C4-2B (cell line): Measurements from ENCODE around the gene SLAMF6.

ENCODE experiments used
- H3K27ac ChIP-seq: fragments of 450-650 bp; 2 replicates; pipeline ENCODE4 v1.5.1; 2017
- ZFX ChIP-seq: fragments of 450-650 bp; IDR thresholded peaks from 2 replicates; pipeline ENCODE4 v1.6.1; 2017
- TF ChIP-seq, protein P1 (sequence below): fragments of 450-650 bp; conservative IDR thresholded peaks from 2 replicates; pipeline ENCODE4 v1.5.1; 2017; ENCODE audit warnings: mild to moderate bottlenecking

Gene SLAMF6

DNA sequence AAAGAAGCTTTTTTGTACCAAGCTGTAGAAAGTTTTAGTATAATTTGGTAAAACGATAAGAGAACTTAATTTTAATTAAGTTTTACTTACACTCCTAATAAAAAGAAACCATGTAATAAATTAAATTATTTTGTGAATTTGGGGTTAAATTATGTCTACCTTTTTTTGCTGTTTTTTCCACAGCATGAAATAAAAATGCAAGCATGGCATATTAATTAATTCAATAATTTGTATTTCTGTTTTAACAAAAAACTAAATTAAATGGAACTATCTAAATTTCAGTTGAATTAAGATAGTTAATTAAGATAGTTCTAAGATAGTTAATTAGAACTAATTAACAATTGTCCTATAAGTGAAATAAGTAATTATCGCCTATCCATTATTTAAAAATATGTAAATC lies 83.3 kb downstream of the SLAMF6 start:
- TF ChIP-seq, protein P1, sequence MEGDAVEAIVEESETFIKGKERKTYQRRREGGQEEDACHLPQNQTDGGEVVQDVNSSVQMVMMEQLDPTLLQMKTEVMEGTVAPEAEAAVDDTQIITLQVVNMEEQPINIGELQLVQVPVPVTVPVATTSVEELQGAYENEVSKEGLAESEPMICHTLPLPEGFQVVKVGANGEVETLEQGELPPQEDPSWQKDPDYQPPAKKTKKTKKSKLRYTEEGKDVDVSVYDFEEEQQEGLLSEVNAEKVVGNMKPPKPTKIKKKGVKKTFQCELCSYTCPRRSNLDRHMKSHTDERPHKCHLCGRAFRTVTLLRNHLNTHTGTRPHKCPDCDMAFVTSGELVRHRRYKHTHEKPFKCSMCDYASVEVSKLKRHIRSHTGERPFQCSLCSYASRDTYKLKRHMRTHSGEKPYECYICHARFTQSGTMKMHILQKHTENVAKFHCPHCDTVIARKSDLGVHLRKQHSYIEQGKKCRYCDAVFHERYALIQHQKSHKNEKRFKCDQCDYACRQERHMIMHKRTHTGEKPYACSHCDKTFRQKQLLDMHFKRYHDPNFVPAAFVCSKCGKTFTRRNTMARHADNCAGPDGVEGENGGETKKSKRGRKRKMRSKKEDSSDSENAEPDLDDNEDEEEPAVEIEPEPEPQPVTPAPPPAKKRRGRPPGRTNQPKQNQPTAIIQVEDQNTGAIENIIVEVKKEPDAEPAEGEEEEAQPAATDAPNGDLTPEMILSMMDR = no peak
- no peak for TF ChIP-seq ZFX
- no peak overlapping the region for H3K27ac ChIP-seq

DNA sequence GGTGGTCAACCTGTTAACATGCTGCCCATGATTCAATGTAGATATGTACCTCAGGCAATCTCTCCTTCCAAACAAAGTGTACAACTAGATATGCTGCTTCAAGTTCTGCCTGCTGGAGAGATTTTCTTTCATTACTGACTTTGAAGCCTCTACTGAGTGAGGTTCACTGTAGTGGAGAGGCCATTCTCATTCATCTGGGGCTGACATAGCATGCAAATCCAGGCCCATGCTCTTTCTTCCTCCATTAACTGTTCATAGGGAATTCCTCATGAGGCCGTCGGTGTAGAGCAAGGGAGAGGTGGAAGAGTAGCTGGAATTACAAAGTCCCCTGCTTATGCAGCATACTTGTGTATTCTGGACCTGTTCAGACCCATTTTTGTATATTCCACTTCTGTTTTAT lies 84.1 kb downstream of the SLAMF6 start:
- no peak overlapping the region for H3K27ac ChIP-seq
- no peak for TF ChIP-seq ZFX
- TF ChIP-seq, protein P1 = no peak

DNA sequence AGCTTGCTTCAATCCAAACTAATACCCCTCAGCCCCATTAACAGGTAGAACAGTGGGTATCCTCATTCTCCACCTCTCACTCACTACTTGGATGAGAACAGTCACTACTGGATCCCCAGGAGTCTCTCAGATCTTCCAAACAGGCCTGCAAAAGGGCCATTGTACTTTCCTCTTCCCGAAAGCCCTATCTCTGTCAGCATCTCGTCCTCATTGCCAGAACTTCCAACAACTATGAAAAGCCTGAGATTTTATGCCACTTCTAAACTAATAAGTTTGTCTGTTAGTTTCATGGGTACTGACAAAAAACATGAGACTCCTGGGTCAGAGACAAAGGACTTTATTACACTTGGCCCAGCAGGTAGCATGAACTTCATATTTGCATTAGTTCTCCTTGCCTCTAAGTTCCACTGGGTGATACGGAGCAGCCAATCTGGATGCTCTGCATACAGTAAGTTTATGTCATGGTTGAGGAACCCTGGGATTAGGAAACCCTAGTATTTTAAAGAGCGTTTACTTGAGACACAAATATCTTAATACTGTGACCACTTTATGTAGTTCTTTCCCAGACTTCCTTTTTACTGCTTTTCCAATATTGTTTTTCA lies 84.6 kb downstream of the SLAMF6 start:
- TF ChIP-seq, protein P1 = no peak
- TF ChIP-seq ZFX = no peak
- H3K27ac ChIP-seq = no peak overlapping the region

DNA sequence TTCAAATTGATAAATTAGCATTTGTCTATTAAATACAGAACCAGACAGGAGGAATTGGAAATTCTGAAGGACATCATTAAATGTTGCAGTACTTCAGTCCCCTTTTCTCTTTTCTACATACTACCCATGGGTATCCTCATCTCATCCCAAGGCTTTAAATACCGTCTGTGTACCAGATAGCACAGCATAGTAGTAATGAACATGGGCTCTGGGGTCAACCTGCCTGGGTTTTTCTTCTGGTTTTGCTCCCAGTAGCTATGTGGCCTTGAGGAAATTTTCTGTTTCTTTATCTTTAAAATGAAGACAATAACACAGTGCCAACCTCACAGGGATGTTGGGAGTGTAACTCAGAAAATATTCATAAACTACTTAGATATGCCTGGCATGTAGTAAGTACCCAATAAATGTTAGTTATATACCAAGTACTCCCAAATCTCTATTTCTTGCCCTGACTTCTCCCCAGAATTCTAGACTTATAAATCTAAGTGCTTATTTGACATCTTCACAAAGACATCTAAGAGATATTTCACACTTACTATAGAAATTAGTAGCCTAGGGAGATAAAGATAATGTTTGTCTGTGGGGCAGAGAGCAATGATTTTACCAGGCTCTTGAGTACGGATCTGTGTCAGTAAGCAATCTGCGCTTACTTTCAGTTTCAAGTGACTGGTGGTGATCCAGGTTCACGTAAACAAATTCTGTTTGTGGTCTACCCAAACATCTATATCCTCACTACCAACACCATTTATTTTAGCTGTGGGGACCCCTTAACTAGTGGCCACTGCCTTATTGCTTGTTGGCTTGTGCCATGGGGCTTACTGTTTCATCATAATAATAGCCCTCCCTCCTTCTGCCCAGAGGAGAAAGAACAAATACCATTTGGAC lies 85.4 kb downstream of the SLAMF6 start:
- no peak for TF ChIP-seq ZFX
- TF ChIP-seq, protein P1 = no peak
- H3K27ac ChIP-seq = no peak overlapping the region

DNA sequence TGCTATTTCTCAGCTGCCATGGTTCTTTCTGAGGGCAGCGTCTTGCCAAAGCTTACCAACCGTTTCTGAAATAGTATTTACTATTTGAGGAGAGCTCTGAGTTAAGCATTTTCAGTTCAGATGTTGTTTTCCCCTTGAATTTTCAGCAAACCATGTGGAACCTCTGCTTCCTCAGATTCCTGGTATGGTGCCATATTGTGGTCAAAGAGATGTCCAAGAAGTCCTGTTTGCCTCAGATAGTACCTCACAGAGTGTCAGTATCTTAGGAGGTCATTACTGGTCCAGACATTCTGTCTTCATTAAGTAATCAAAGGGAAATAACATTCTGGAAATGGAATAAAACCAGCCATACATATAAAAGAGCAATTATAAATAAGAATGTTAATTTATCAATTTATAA lies 86.1 kb downstream of the SLAMF6 start:
- no peak overlapping the region for H3K27ac ChIP-seq
- no peak for TF ChIP-seq ZFX
- TF ChIP-seq, protein P1 = no peak
